Colonic mucosa (tissue), 4 donors: ENCODE measurements around the gene NRAP. TPM values are rescaled to one million over a fixed set of nuclear protein-coding genes. Genes with fewer than 3 reads are reported as not detected.

ENCODE experiments used
- DNase-seq: peaks from one replicate; pipeline ENCODE4 v3.0.0-alpha.2; 2020
- H3K27ac ChIP-seq: fragments of 200-600 bp; one replicate; pipeline ENCODE4 v1.8.0; 2021
- H3K27me3 ChIP-seq: fragments of 200-600 bp; one replicate; pipeline ENCODE4 v1.8.0; 2021
- H3K36me3 ChIP-seq: fragments of 200-600 bp; one replicate; pipeline ENCODE4 v1.8.0; 2021
- H3K4me1 ChIP-seq: fragments of 200-600 bp; one replicate; pipeline ENCODE4 v1.8.0; 2021; ENCODE audit warnings: mild to moderate bottlenecking
- H3K4me3 ChIP-seq: fragments of 200-600 bp; one replicate; pipeline ENCODE4 v1.8.0; 2021
- H3K9ac ChIP-seq, 2 donors: one replicate each; pipeline ENCODE4 v1.7.0; 2013; ENCODE audit warnings: control low read depth in 2 of 2, low read depth in 2 of 2, low read length in 2 of 2
- H3K9me3 ChIP-seq: fragments of 200-600 bp; one replicate; pipeline ENCODE4 v1.8.0; 2021
- CTCF ChIP-seq: fragments of 200-600 bp; IDR thresholded peaks from one replicate; pipeline ENCODE4 v1.8.0; 2022; ENCODE audit warnings: antibody characterized with exemption, mild to moderate bottlenecking
- intact Hi-C: fragments of 100-400 bp; cut with DNase I; formaldehyde crosslinking; loops from one replicate; pipeline ENCODE4 v1.14.1; 2022
- total RNA-seq, 2 donors: library from RNA; stranded (reverse); fragmentation: NEBNext Ultra II Directional in 1 of 2; extraction: Animal tissue kit (Norgen Biotek cat#: 25700) in 1 of 2; gene quantifications; one replicate each; pipeline ENCODE4 v1.2.1, GENCODE V29; 2021
- donor health status: healthy.
- donor health status: DM: no; HTN: no; CAD: no.
- donor health status: DM: no; HTN: no; CAD: no.

NRAP gene
- total RNA-seq, 2 donors from 2014 or later = 1.1 to 1.3 TPM

GRCh38 chr10:113581092-113581491 lies 82.7 kb downstream of the NRAP start:
- Histone ChIP-seq H3K36me3 (no peaks in the 10 kb centered on the region), H3K27me3 (no peaks in the 10 kb centered on the region), H3K4me3 (no peak overlapping the region), H3K9me3 (no peaks in the 10 kb centered on the region), H3K27ac (no peak overlapping the region), H3K9ac (no peak overlapping the region), H3K4me1 (no peaks in the 10 kb centered on the region)
- intact Hi-C loops = no loop called here
- DNase-seq = no peak
- no peak for TF ChIP-seq CTCF

GRCh38 chr10:113578773-113579172 lies 85.1 kb downstream of the NRAP start:
- H3K27me3 ChIP-seq = no peaks in the 10 kb centered on the region
- H3K9ac ChIP-seq = no peak overlapping the region
- H3K4me1 ChIP-seq = no peaks in the 10 kb centered on the region
- no peak overlapping the region for H3K4me3 ChIP-seq
- intact Hi-C loops = no loop called here
- H3K27ac ChIP-seq = no peak overlapping the region
- no peak for DNase-seq
- H3K9me3 ChIP-seq = no peaks in the 10 kb centered on the region
- H3K36me3 ChIP-seq = no peaks in the 10 kb centered on the region
- TF ChIP-seq CTCF = no peak

- H3K27ac ChIP-seq = no peak overlapping the region
- H3K27me3 ChIP-seq = no peaks in the 10 kb centered on the region
- intact Hi-C loops = no loop called here
- no peaks in the 10 kb centered on the region for H3K9me3 ChIP-seq
- no peaks in the 10 kb centered on the region for H3K4me1 ChIP-seq
- no peaks in the 10 kb centered on the region for H3K36me3 ChIP-seq
- TF ChIP-seq CTCF = no peak
- no peak overlapping the region for H3K9ac ChIP-seq
- H3K4me3 ChIP-seq = no peak overlapping the region
- no peak for DNase-seq
Observed at GRCh38 chr10:113576852-113577251, 87.0 kb downstream of the NRAP start.

- no peaks in the 10 kb centered on the region for H3K36me3 ChIP-seq
- no peak for TF ChIP-seq CTCF
- no peaks in the 10 kb centered on the region for H3K27me3 ChIP-seq
- H3K9me3 ChIP-seq = no peaks in the 10 kb centered on the region
- no peak overlapping the region for H3K27ac ChIP-seq
- intact Hi-C loops = no loop called here
- no peak overlapping the region for H3K4me3 ChIP-seq
- H3K9ac ChIP-seq = no peak overlapping the region
- DNase-seq = no peak
- H3K4me1 ChIP-seq = no peaks in the 10 kb centered on the region
Observed at GRCh38 chr10:113573368-113573767, 90.5 kb downstream of the NRAP start.

GRCh38 chr10:113572520-113573290 lies 91.1 kb downstream of the NRAP start:
- no peak for DNase-seq
- Histone ChIP-seq H3K27ac (no peak overlapping the region), H3K9me3 (no peaks in the 10 kb centered on the region), H3K36me3 (no peaks in the 10 kb centered on the region), H3K4me3 (no peak overlapping the region), H3K4me1 (no peaks in the 10 kb centered on the region), H3K9ac (no peak overlapping the region), H3K27me3 (no peaks in the 10 kb centered on the region)
- intact Hi-C loops = no loop called here
- TF ChIP-seq CTCF = no peak
